MM.1S (cell line): ENCODE measurements around the gene AP2A2.

Source experiments
- EZH2 ChIP-seq: fragments of 300-600 bp; sonication (generic); optimal IDR thresholded peaks from 2 replicates; pipeline ENCODE3; 2017; ENCODE audit warnings: low read depth, mild to moderate bottlenecking, antibody characterized with exemption, low read length, mixed read lengths
- TF ChIP-seq, protein P1 (sequence below): fragments of 300-600 bp; sonication (generic); IDR thresholded peaks from 2 replicates; pipeline ENCODE4 v1.5.1; 2016; ENCODE audit warnings: antibody characterized with exemption, low read length, mixed read lengths

DNA sequence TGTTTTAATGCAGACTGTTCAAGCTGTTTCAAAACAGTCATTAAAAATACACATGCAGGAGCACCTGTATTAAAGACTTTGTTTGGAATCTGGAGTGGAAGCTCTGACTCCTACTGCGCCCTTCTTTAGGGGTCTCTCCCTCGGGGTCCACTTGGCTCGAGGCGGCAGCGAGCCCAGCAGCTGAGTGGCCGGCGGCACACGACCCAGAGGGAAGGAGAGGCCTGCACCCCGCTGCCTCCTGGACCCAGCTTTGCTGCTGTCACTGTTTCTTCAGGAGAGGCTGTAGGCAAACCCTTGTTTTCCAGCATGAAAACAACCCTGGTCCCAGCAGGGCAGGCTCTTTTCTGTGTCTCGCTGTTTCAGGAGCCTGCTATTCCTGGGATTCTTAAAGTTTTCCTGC is 81.6 kb downstream of the AP2A2 start:
- TF ChIP-seq, protein P1, sequence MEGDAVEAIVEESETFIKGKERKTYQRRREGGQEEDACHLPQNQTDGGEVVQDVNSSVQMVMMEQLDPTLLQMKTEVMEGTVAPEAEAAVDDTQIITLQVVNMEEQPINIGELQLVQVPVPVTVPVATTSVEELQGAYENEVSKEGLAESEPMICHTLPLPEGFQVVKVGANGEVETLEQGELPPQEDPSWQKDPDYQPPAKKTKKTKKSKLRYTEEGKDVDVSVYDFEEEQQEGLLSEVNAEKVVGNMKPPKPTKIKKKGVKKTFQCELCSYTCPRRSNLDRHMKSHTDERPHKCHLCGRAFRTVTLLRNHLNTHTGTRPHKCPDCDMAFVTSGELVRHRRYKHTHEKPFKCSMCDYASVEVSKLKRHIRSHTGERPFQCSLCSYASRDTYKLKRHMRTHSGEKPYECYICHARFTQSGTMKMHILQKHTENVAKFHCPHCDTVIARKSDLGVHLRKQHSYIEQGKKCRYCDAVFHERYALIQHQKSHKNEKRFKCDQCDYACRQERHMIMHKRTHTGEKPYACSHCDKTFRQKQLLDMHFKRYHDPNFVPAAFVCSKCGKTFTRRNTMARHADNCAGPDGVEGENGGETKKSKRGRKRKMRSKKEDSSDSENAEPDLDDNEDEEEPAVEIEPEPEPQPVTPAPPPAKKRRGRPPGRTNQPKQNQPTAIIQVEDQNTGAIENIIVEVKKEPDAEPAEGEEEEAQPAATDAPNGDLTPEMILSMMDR = no peak
- no peak for TF ChIP-seq EZH2
